ENCODE measurements around the gene PEX6.

The PEX6 gene

DNA sequence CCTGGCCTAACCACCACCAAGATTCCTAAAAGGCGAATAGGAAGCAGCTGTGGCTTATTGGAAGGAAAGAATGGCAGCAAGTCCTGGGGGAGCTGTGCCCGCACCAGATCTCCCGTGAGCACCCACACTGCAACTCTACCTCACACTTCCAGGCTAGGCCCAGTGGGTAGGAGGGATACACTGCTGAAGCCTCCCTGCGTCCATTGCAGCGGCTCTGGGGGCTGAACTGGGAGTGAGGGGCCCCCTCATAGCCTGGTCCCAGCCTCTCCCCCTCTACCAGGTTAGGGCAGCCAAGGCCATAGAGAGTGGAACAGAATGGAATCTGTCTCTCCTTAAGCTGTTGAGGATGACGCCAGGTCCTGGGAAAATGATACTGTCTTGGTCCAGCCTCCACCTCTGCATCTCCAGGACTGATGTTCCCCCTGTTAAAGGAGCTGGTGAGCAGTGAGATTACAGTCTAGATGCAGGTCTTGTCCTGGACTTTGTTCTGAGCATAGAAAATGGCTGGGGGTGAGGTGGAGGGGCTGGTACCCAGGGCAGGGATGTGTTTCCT lies 38.4 kb downstream of the PEX6 start:
- Histone ChIP-seq H3K9me3 (ENCODE audit: insufficient read depth, low read length, severe bottlenecking) (no peaks in the 10 kb centered on the region), H3K27ac (ENCODE audit: low read length) (no peak overlapping the region), H3K9ac (ENCODE audit: low read depth, low read length) (no peak overlapping the region), H2AFZ (ENCODE audit: low read depth, low read length) (no peak overlapping the region), H3K27me3 (ENCODE audit: insufficient read depth, low read length, poor library complexity) (no peaks in the 10 kb centered on the region), H3K79me2 (ENCODE audit: insufficient read depth, low read length) (peaks cover 10% of the 10 kb centered on the region), H3K36me3 (ENCODE audit: insufficient read depth, low read length) (peaks cover 79% of the 10 kb centered on the region), H3K4me1 (ENCODE audit: insufficient read depth, low read length) (no peaks in the 10 kb centered on the region), H3K4me3 (ENCODE audit: low read depth in 1 of 2, low read length in 2 of 2) (no peak overlapping the region), H4K20me1 (ENCODE audit: insufficient read depth, low read length) (peaks cover 28% of the 10 kb centered on the region), H3K4me2 (ENCODE audit: insufficient read depth, low read length) (no peak overlapping the region)
- TF ChIP-seq CTCF (IDR thresholded peaks at IDR 0.05; ENCODE audit: borderline replicate concordance, extremely low read depth, low read length, poor library complexity, severe bottlenecking) (no peak), EZH2 (IDR thresholded peaks at IDR 0.05; ENCODE audit: borderline replicate concordance, low read depth, low read length, severe bottlenecking) (no peak)
- DNase-seq (no peak), ATAC-seq (ENCODE audit: insufficient read depth, low read depth) (0 out of 3 replicates have a peak, but pooled peaks have one; percentile 6)

DNA sequence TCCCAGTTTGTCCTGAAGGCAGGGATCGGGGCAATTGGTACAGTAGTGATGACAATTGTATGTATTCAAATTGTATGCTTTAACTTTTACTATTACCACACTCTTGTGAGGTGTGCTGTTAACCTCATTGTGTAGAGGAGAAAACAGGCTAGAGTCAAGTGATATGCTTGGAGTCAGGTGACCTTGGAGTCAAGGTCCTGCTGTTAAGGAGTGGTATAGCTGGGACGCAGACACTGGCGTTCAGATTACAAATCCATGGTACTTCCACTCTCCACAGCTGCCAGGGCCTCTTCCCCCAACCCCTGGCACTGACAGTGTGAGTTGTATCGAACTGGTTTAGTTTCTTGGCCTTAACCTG lies 39.2 kb downstream of the PEX6 start:
- H3K79me2 ChIP-seq (ENCODE audit: insufficient read depth, low read length): peaks cover 14% of the 10 kb centered on the region
- H3K4me1 ChIP-seq (ENCODE audit: insufficient read depth, low read length): no peaks in the 10 kb centered on the region
- H3K36me3 ChIP-seq (ENCODE audit: insufficient read depth, low read length): peaks cover 81% of the 10 kb centered on the region
- ATAC-seq (ENCODE audit: insufficient read depth, low read depth): no peak
- no peak overlapping the region for H3K4me3 ChIP-seq (ENCODE audit: low read depth in 1 of 2, low read length in 2 of 2)
- H3K9ac ChIP-seq (ENCODE audit: low read depth, low read length): no peak overlapping the region
- H2AFZ ChIP-seq (ENCODE audit: low read depth, low read length): no peak overlapping the region
- DNase-seq: no peak
- H3K27me3 ChIP-seq (ENCODE audit: insufficient read depth, low read length, poor library complexity): no peaks in the 10 kb centered on the region
- no peak overlapping the region for H3K4me2 ChIP-seq (ENCODE audit: insufficient read depth, low read length)
- H3K27ac ChIP-seq (ENCODE audit: low read length): no peak overlapping the region
- H4K20me1 ChIP-seq (ENCODE audit: insufficient read depth, low read length): peaks cover 32% of the 10 kb centered on the region
- no peaks in the 10 kb centered on the region for H3K9me3 ChIP-seq (ENCODE audit: insufficient read depth, low read length, severe bottlenecking)
- TF ChIP-seq EZH2 (IDR thresholded peaks at IDR 0.05; ENCODE audit: borderline replicate concordance, low read depth, low read length, severe bottlenecking) (no peak), CTCF (IDR thresholded peaks at IDR 0.05; ENCODE audit: borderline replicate concordance, extremely low read depth, low read length, poor library complexity, severe bottlenecking) (no peak)

DNA sequence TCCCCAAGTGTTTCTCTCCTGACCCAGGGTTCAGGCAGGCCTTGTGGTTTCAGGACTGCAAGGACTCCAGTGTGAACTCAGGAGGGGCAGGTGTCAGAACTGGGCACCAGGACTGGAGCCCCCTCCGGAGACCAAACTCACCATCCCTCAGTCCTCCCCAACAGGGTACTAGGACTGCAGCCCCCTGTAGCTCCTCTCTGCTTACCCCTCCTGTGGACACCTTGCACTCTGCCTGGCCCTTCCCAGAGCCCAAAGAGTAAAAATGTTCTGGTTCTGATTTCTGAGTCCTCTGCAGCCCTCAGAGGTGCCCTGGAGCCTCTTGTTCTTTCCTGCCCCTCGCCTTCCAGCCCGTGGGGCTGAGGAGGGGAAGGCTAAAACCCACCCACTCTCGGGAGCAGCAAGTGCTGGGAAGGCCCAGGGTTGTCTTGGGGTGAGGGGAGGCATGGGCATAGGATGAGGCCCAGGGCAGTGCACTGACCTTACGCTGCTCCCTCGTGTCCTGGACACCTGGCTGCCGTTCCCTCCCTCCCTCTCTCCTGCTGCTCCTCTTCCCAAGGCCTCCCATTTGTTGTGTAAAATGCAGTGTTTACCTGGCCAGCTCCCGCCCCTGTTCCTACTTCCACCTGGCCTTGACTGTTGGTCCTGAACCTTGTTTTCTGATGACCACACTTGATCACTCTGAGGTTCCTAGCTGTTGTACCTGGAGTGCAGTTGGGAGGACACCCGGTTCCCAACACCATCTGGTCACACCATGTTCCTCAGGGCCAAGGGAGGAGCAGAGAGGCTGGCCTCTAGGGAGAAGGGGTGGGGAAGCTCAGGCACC lies 39.8 kb downstream of the PEX6 start:
- no peak overlapping the region for H3K4me2 ChIP-seq (ENCODE audit: insufficient read depth, low read length)
- H3K4me1 ChIP-seq (ENCODE audit: insufficient read depth, low read length): no peaks in the 10 kb centered on the region
- DNase-seq (no peak), ATAC-seq (ENCODE audit: insufficient read depth, low read depth) (no peak)
- no peaks in the 10 kb centered on the region for H3K27me3 ChIP-seq (ENCODE audit: insufficient read depth, low read length, poor library complexity)
- H2AFZ ChIP-seq (ENCODE audit: low read depth, low read length): no peak overlapping the region
- H3K36me3 ChIP-seq (ENCODE audit: insufficient read depth, low read length): peaks cover 86% of the 10 kb centered on the region
- H4K20me1 ChIP-seq (ENCODE audit: insufficient read depth, low read length): peaks cover 32% of the 10 kb centered on the region
- peaks cover 20% of the 10 kb centered on the region for H3K79me2 ChIP-seq (ENCODE audit: insufficient read depth, low read length)
- TF ChIP-seq CTCF (IDR thresholded peaks at IDR 0.05; ENCODE audit: borderline replicate concordance, extremely low read depth, low read length, poor library complexity, severe bottlenecking) (no peak), EZH2 (IDR thresholded peaks at IDR 0.05; ENCODE audit: borderline replicate concordance, low read depth, low read length, severe bottlenecking) (no peak)
- H3K27ac ChIP-seq (ENCODE audit: low read length): no peak overlapping the region
- H3K4me3 ChIP-seq (ENCODE audit: low read depth in 1 of 2, low read length in 2 of 2): no peak overlapping the region
- H3K9me3 ChIP-seq (ENCODE audit: insufficient read depth, low read length, severe bottlenecking): no peaks in the 10 kb centered on the region
- H3K9ac ChIP-seq (ENCODE audit: low read depth, low read length): no peak overlapping the region

Measured in DND-41 (cell line).